Mesenchymal stem cell (in vitro differentiated cells and primary cell): Measurements from ENCODE around the gene EGFLAM. TPM values are rescaled to one million over a fixed set of nuclear protein-coding genes. Genes with fewer than 3 reads are reported as not detected.

Experiments
- DNase-seq: peaks from one replicate; pipeline ENCODE4 v3.0.0-alpha.2; 2013
- H2AFZ ChIP-seq: one replicate; pipeline ENCODE4 v1.6.1; 2013; ENCODE audit warnings: low read depth, mild to moderate bottlenecking, control low read depth, inconsistent platforms, low read length, moderate library complexity
- H2AK5ac ChIP-seq: 2 replicates; pipeline ENCODE4 v1.6.1; 2013; ENCODE audit warnings: low read length, moderate library complexity, mild to moderate bottlenecking, inconsistent platforms; ENCODE audit not compliant: severe bottlenecking
- H2BK120ac ChIP-seq: one replicate; pipeline ENCODE4 v1.6.1; 2013; ENCODE audit warnings: low read depth, mild to moderate bottlenecking, inconsistent platforms, low read length, moderate library complexity
- H2BK12ac ChIP-seq, 2 experiments: one replicate each; pipeline ENCODE4 v1.6.1; 2013; ENCODE audit warnings: inconsistent platforms in 2 of 2, low read length in 2 of 2, mild to moderate bottlenecking in 2 of 2, moderate library complexity in 2 of 2, control low read depth in 1 of 2
- H2BK15ac ChIP-seq: one replicate; pipeline ENCODE4 v1.6.1; 2013; ENCODE audit warnings: mild to moderate bottlenecking, low read depth, inconsistent platforms; ENCODE audit not compliant: poor library complexity, severe bottlenecking
- H2BK5ac ChIP-seq: 2 replicates; pipeline ENCODE4 v1.6.1; 2013; ENCODE audit warnings: low read depth, mild to moderate bottlenecking, low read length, control low read depth, inconsistent platforms; ENCODE audit not compliant: poor library complexity, severe bottlenecking
- H3K14ac ChIP-seq, 2 experiments: one replicate each; pipeline ENCODE4 v1.6.1; 2013; ENCODE audit warnings: inconsistent platforms in 2 of 2, low read length in 2 of 2, control low read depth in 1 of 2, mild to moderate bottlenecking in 1 of 2, moderate library complexity in 1 of 2
- H3K18ac ChIP-seq, 2 experiments: one replicate each; pipeline ENCODE4 v1.6.1; 2013; ENCODE audit warnings: inconsistent platforms in 2 of 2, low read length in 2 of 2, control low read depth in 1 of 2, low read depth in 1 of 2, mild to moderate bottlenecking in 1 of 2
- H3K23ac ChIP-seq, 2 experiments: one replicate each; pipeline ENCODE4 v1.6.1; 2013; ENCODE audit warnings: inconsistent platforms in 2 of 2, low read length in 2 of 2, mild to moderate bottlenecking in 2 of 2, moderate library complexity in 2 of 2, control low read depth in 1 of 2
- H3K27ac ChIP-seq: 2 replicates; pipeline ENCODE4 v1.5.1; 2013; ENCODE audit warnings: mild to moderate bottlenecking, moderate library complexity, low read length, control low read depth, inconsistent platforms; ENCODE audit not compliant: poor library complexity, severe bottlenecking
- H3K27me3 ChIP-seq, 2 experiments: 2 replicates each; pipeline versions ENCODE4 v1.6.1 to v1.7.0; 2013; ENCODE audit warnings: low read length in 2 of 2, mild to moderate bottlenecking in 2 of 2, moderate library complexity in 2 of 2, control low read depth in 1 of 2, inconsistent platforms in 1 of 2; ENCODE audit not compliant: control insufficient read depth in 1 of 2, insufficient read depth in 1 of 2
- H3K36me3 ChIP-seq, 2 experiments: 2 replicates each; pipeline versions ENCODE4 v1.6.1 to v1.7.0; 2013; ENCODE audit warnings: low read length in 2 of 2, control low read depth in 1 of 2, inconsistent platforms in 1 of 2, low read depth in 1 of 2, mild to moderate bottlenecking in 1 of 2; ENCODE audit not compliant: insufficient read depth in 2 of 2, control insufficient read depth in 1 of 2
- H3K4ac ChIP-seq, 2 experiments: one replicate each; pipeline ENCODE4 v1.6.1; 2013; ENCODE audit warnings: inconsistent platforms in 2 of 2, low read length in 2 of 2, mild to moderate bottlenecking in 2 of 2, moderate library complexity in 2 of 2, control low read depth in 1 of 2, low read depth in 1 of 2
- H3K4me1 ChIP-seq: 2 replicates; pipeline ENCODE4 v1.6.1; 2013; ENCODE audit warnings: low read depth, low read length, control low read depth; ENCODE audit not compliant: control insufficient read depth, insufficient read depth
- H3K4me2 ChIP-seq: 2 replicates; pipeline ENCODE4 v1.6.1; 2013; ENCODE audit warnings: low read length, mild to moderate bottlenecking, inconsistent platforms; ENCODE audit not compliant: poor library complexity, severe bottlenecking
- H3K4me3 ChIP-seq, 2 experiments: 2 replicates each; pipeline versions ENCODE4 v1.5.1 to v1.7.0; 2013; ENCODE audit warnings: low read length in 2 of 2, mild to moderate bottlenecking in 2 of 2, control low read depth in 1 of 2, low read depth in 1 of 2; ENCODE audit not compliant: insufficient read depth in 1 of 2
- H3K79me1 ChIP-seq: replicated peaks from 2 replicates; pipeline ENCODE4 v1.6.1; 2013; ENCODE audit warnings: mild to moderate bottlenecking, control low read depth, low read length, inconsistent platforms; ENCODE audit not compliant: poor library complexity, severe bottlenecking
- H3K9ac ChIP-seq: 2 replicates; pipeline ENCODE4 v1.7.0; 2013; ENCODE audit warnings: mild to moderate bottlenecking, low read length, moderate library complexity
- H3K9me3 ChIP-seq: 2 replicates; pipeline ENCODE4 v1.7.0; 2013; ENCODE audit warnings: mild to moderate bottlenecking, low read length; ENCODE audit not compliant: control insufficient read depth
- H4K8ac ChIP-seq: one replicate; pipeline ENCODE4 v1.6.1; 2013; ENCODE audit warnings: inconsistent platforms, mild to moderate bottlenecking, low read length, moderate library complexity
- H4K91ac ChIP-seq: one replicate; pipeline ENCODE4 v1.6.1; 2013; ENCODE audit warnings: mild to moderate bottlenecking, low read length, inconsistent platforms
- WGBS: methylation state at CpG from one replicate; pipeline ENCODE4 v1.1.7; 2013; ENCODE audit warnings: mixed read lengths; 5-methylcytosine and 5-hydroxymethylcytosine counted together
- polyA plus RNA-seq, 2 experiments: library from polyadenylated mRNA; stranded (reverse); fragments of 200-250 nt; gene quantifications; one replicate each; pipeline ENCODE4 v1.2.3, GENCODE V29; 2013

EGFLAM gene
- polyA plus RNA-seq (2013, experiment 1 of 2): 0.22 TPM
- polyA plus RNA-seq (2013, experiment 2 of 2): 0.22 TPM

GRCh38 chr5:38258319-38259061 lies at the start of gene EGFLAM:
EGFLAM (plus strand) TSS chr5:38258559; CDS start chr5:38258755, 196 bp downstream.
- no peak within 1 kb of the TSS for H2BK15ac ChIP-seq
- no peaks in the 10 kb centered on the region for H3K79me1 ChIP-seq
- peak within 1 kb of the TSS in 1 of 2 experiments; percentile 61 for H3K4ac ChIP-seq
- no peak within 1 kb of the TSS for H2BK5ac ChIP-seq
- peak within 1 kb of the TSS; percentile 40 to 81 for H3K18ac ChIP-seq
- peak within 1 kb of the TSS; percentile 99 for H3K4me2 ChIP-seq
- peak within 1 kb of the TSS in 1 of 2 experiments; percentile 72 for H2BK12ac ChIP-seq
- DNase-seq: peak; percentile 39
- H4K8ac ChIP-seq: peak within 1 kb of the TSS; percentile 41
- peak within 1 kb of the TSS in 1 of 2 experiments; percentile 91 for H3K14ac ChIP-seq
- H2BK120ac ChIP-seq: peak within 1 kb of the TSS; percentile 34
- H2AK5ac ChIP-seq: no peak within 1 kb of the TSS
- peaks cover 5% of the 10 kb centered on the region for H3K9me3 ChIP-seq
- H3K9ac ChIP-seq: peak within 1 kb of the TSS; percentile 29
- H4K91ac ChIP-seq: no peak within 1 kb of the TSS
- peaks cover 19% of the 10 kb centered on the region for H3K4me1 ChIP-seq
- H3K27ac ChIP-seq: no peak within 1 kb of the TSS
- H3K23ac ChIP-seq: peak within 1 kb of the TSS in 1 of 2 experiments; percentile 72
- WGBS: under 1% methylated on average over 49 of the region's 73 CpGs
- peak within 1 kb of the TSS; percentile 32 to 72 for H3K4me3 ChIP-seq
- H3K27me3 ChIP-seq: peaks cover 64 to 92% of the 10 kb centered on the region in 2 experiments
- no peaks in the 10 kb centered on the region for H3K36me3 ChIP-seq
- peak within 1 kb of the TSS; percentile 82 for H2AFZ ChIP-seq

DNA sequence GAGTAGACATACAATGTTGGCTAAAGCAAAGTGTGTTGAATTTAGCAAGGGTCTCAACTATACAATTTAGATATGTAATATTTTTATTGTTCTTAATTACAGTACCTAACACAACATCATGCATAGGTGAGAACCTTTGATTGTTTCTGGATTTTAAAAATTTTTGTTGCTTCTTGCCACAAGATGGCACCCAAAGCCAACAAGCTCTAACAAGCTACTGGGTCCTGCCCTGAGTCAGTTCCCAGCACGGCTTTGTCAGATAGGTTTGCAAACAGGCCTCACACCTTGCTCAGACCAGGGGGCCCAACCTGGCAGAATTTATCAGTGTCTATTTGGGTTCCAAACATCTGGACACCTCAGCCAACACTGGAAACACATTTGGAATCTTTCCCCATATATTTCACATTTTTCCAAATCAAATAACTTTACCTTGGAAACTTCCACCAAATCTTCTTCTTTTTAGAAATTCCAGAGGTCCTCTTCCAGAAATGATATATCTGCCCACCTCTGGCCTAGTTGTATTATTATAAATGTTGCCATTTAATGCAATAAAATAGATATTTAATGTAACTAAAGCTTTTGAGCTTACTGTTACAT lies 49.5 kb upstream of the EGFLAM start:
- Histone ChIP-seq H3K9ac (no peak overlapping the region), H3K27ac (no peak overlapping the region), H3K27me3 (peaks cover 27 to 64% of the 10 kb centered on the region in 2 experiments), H3K18ac (no peak overlapping the region), H2BK5ac (no peak overlapping the region), H3K36me3 (no peaks in the 10 kb centered on the region), H3K4me2 (no peak overlapping the region), H3K4me1 (no peaks in the 10 kb centered on the region), H2BK120ac (no peak overlapping the region), H4K8ac (no peak overlapping the region), H3K4me3 (no peak overlapping the region), H3K23ac (no peak overlapping the region), H3K4ac (no peak overlapping the region), H2AK5ac (no peak overlapping the region), H2AFZ (no peak overlapping the region), H3K9me3 (peaks cover 5% of the 10 kb centered on the region), H3K79me1 (no peaks in the 10 kb centered on the region), H4K91ac (no peak overlapping the region), H2BK12ac (no peak overlapping the region), H2BK15ac (no peak overlapping the region), H3K14ac (no peak overlapping the region)
- DNase-seq: peak; percentile 56
- WGBS: 2% methylated on average over 1 of the region's 1 CpG

DNA sequence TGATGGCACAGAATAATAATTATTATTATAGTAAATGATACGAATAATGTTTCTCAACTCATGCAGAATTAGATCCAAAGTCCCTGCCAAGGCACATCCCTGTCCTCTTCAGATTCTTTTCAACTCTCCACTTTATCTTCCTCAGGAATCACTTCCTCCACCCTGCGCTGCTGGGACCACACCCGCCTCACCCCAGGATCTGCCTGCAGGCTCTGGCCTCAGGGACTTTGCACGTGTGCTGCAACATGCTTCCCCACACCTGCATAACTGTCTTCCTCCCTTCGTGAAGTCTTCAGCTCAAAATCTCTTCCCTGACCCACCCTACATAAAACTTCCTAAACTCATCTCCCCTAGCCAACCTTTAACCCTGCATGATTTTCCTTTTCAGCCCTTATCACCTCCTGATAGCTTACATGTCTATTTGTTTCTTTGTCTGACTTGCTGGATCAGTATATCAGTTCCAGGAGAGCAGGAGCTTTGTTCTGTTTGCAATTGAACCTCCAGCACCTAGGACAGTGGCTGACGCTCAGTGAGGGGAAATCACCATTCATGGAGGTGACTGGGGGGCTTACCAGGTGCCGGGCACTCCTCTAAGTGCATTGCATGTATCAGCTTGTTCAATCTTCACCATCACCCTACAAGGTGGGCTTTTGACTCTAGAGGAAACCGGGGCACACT lies 47.5 kb upstream of the EGFLAM start:
- no peaks in the 10 kb centered on the region for H3K4me1 ChIP-seq
- no peaks in the 10 kb centered on the region for H3K36me3 ChIP-seq
- H3K14ac ChIP-seq: no peak overlapping the region
- H3K9me3 ChIP-seq: peaks cover 5% of the 10 kb centered on the region
- no peak for DNase-seq
- no peak overlapping the region for H2BK12ac ChIP-seq
- no peak overlapping the region for H2BK5ac ChIP-seq
- H3K23ac ChIP-seq: no peak overlapping the region
- no peak overlapping the region for H3K18ac ChIP-seq
- H4K91ac ChIP-seq: no peak overlapping the region
- no peak overlapping the region for H3K4me2 ChIP-seq
- no peak overlapping the region for H4K8ac ChIP-seq
- no peak overlapping the region for H3K4ac ChIP-seq
- WGBS: 80% methylated on average over 8 of the region's 8 CpGs
- no peak overlapping the region for H3K4me3 ChIP-seq
- H2BK120ac ChIP-seq: no peak overlapping the region
- no peaks in the 10 kb centered on the region for H3K79me1 ChIP-seq
- H2BK15ac ChIP-seq: no peak overlapping the region
- H3K27me3 ChIP-seq: peaks cover 19 to 50% of the 10 kb centered on the region in 2 experiments
- H2AFZ ChIP-seq: no peak overlapping the region
- H3K27ac ChIP-seq: no peak overlapping the region
- H3K9ac ChIP-seq: no peak overlapping the region
- H2AK5ac ChIP-seq: no peak overlapping the region

- H2AFZ ChIP-seq: no peak overlapping the region
- H2BK12ac ChIP-seq: no peak overlapping the region
- H3K27me3 ChIP-seq: peaks cover 19 to 48% of the 10 kb centered on the region in 2 experiments
- H3K9ac ChIP-seq: no peak overlapping the region
- no peak overlapping the region for H2AK5ac ChIP-seq
- H3K36me3 ChIP-seq: no peaks in the 10 kb centered on the region
- no peak overlapping the region for H3K4me3 ChIP-seq
- H3K14ac ChIP-seq: no peak overlapping the region
- H4K8ac ChIP-seq: no peak overlapping the region
- H2BK15ac ChIP-seq: no peak overlapping the region
- no peak overlapping the region for H2BK120ac ChIP-seq
- H3K4ac ChIP-seq: no peak overlapping the region
- no peak overlapping the region for H2BK5ac ChIP-seq
- no peak overlapping the region for H3K23ac ChIP-seq
- no peak overlapping the region for H4K91ac ChIP-seq
- H3K4me1 ChIP-seq: no peaks in the 10 kb centered on the region
- WGBS: 57% methylated on average over 6 of the region's 6 CpGs
- no peak overlapping the region for H3K4me2 ChIP-seq
- H3K27ac ChIP-seq: no peak overlapping the region
- DNase-seq: no peak
- H3K9me3 ChIP-seq: peaks cover 5% of the 10 kb centered on the region
- H3K79me1 ChIP-seq: no peaks in the 10 kb centered on the region
- no peak overlapping the region for H3K18ac ChIP-seq
Measured at GRCh38 chr5:38211354-38211710, 47.0 kb upstream of the EGFLAM start.
